LNCaP clone FGC (cell line): ENCODE data around the gene PRKAR2A.
"Not testable (repeated sequence)": the region's sequence is repeated elsewhere in the genome, so short reads cannot be mapped to it uniquely, and the experiment has no call there.

ENCODE experiments used
- DNase-seq: peaks from one replicate; pipeline ENCODE4 v3.0.0-alpha.2; 2011; ENCODE audit warnings: low read depth
- H3K4me3 ChIP-seq: 2 replicates; pipeline ENCODE4 v1.5.1; 2011; ENCODE audit warnings: mild to moderate bottlenecking, low read depth, low read length, control low read depth
- CTCF ChIP-seq: IDR thresholded peaks from 2 replicates; pipeline ENCODE4 v1.5.1; 2012; ENCODE audit warnings: mild to moderate bottlenecking; ENCODE audit not compliant: control insufficient read depth, insufficient read depth; ENCODE audit errors: extremely low read depth

PRKAR2A gene

GRCh38 chr3:48738926-48739616, 108.6 kb downstream of the PRKAR2A start:
- H3K4me3 ChIP-seq: no peak overlapping the region
- no peak for TF ChIP-seq CTCF
- DNase-seq: no peak

DNA sequence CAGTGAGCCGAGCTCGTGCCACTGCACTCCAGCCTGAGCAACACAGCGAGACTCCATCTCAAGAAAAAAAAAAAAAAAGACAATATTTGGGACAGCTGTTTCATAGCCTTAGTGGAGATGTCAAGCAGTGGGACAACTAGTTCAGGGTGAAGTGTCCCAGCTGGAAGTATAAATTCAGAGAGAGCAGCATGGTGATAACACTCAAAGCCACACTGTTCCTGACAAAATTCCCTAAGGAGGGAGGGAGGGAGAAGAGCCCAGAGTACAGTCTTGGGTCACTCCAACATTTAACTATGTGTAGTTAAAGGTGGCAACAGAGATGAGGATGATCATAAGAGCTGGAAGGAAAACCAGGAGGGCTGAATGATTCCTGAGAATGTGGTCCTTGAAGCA, 109.5 kb downstream of the PRKAR2A start:
- no peak for TF ChIP-seq CTCF
- H3K4me3 ChIP-seq: no peak overlapping the region
- no peak for DNase-seq

GRCh38 chr3:48735075-48735767, 112.5 kb downstream of the PRKAR2A start:
- DNase-seq, H3K4me3 ChIP-seq: not testable (repeated sequence)

DNA sequence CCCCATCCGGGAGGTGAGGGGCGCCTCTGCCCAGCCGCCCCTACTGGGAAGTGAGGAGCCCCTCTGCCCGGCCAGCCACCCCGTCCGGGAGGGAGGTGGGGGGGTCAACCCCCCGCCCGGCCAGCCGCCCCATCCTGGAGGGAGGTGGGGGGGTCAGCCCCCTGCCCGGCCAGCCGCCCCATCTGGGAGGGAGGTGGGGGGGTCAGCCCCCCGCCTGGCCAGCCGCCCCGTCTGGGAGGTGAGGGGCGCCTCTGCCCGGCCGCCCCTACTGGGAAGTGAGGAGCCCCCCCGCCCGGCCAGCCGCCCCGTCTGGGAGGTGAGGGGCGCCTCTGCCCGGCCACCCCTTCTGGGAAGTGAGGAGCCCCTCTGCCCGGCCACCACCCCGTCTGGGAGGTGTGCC, 113.1 kb downstream of the PRKAR2A start:
- DNase-seq, H3K4me3 ChIP-seq: not testable (repeated sequence)

GRCh38 chr3:48733752-48734518, 113.7 kb downstream of the PRKAR2A start:
- DNase-seq: not testable (repeated sequence)

DNA sequence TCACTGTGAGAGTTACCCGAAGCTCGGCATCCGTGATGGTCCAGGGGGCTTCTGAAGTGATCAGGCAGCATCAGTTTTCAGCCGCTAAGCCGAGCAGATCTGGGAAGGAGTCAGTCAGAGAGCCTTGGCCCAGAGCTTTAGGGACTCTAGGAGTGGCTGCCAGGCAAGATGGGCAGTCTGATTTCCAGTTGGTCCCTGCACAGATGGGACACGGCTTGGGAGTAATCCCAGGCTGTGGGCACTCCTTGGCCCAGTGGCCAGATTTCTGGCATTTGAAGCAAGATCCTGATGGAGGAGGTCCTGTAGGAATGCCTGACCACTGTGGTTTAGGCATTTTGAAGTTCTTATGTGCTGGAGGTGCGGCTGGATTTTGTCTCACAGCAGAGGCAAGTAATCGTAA, 120.2 kb downstream of the PRKAR2A start:
- DNase-seq: no peak
- TF ChIP-seq CTCF: no peak
- no peak overlapping the region for H3K4me3 ChIP-seq

More at GRCh38 chr3:48733752-48734518, 113.7 kb downstream of the PRKAR2A start:
- not testable (repeated sequence) for H3K4me3 ChIP-seq

- DNase-seq, H3K4me3 ChIP-seq: not testable (repeated sequence)
Observed at GRCh38 chr3:48725185-48725855, 122.4 kb downstream of the PRKAR2A start.

GRCh38 chr3:48723725-48724124, 123.9 kb downstream of the PRKAR2A start:
- H3K4me3 ChIP-seq: no peak overlapping the region
- DNase-seq: no peak
- TF ChIP-seq CTCF: no peak

GRCh38 chr3:48723293-48723692, 124.4 kb downstream of the PRKAR2A start:
- not testable (repeated sequence) for H3K4me3 ChIP-seq, DNase-seq
